Melanocyte of skin (primary cell): ENCODE results near the gene XNDC1N. TPM values are rescaled to one million over a fixed set of nuclear protein-coding genes. Genes with fewer than 3 reads are reported as not detected.

ENCODE experiments used
- total RNA-seq, 2 donors: library from RNA; depleted of rRNA; stranded (reverse); fragments of >200 nt; gene quantifications; 2 replicates each; pipeline ENCODE4 v1.2.3, GENCODE V29; 2012

XNDC1N gene
- 1 to 10 TPM; 2.8 to 4.3 TPM for total RNA-seq

DNA sequence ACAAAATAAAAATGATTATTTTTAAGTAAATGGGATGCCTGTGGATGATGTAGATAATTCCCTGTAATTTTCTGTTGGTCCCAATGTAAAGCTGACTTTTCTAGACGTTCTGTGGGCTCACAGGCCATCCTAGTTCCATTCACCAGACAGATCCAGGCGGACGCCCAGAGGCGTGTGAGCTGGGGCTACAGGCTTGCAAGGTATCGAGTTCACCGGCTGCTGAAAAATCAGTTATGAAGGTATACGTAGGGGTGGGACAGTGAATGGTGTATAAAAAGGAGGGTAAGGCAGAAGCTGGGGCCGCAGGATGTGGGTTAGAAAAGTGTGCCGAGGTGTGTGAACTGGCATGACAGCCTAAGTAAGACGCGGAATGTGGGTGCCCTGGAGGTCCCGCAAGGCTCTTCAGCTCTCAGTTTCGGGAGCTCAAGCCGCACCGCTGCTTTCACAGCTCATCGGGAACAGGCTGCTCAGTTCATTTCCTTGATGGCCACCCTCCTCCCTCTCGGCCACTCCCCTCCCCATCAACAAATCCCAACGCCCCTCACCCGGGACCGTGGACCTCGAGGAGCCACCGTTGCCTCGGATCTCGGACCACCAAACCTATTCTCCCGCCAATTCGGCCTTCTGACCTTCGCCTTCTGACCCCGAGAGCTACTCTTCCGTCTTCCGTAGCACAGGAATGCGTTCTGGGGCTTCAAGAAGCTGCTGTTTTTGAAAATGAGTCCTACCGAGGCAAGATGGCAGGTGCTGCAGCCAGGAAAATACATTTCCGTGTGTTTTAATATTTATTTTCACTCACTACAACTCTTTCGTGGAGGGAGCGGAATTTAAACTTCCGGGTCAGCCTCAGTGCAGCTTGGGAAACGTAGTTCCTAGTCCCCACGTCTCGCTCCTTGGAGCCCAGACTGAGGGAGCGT lies at the start of gene XNDC1N:
XNDC1N (minus strand) TSS at position 775 of the 917 bp plus-strand sequence. CDS start 5,241 bp downstream, outside the sequence.

DNA sequence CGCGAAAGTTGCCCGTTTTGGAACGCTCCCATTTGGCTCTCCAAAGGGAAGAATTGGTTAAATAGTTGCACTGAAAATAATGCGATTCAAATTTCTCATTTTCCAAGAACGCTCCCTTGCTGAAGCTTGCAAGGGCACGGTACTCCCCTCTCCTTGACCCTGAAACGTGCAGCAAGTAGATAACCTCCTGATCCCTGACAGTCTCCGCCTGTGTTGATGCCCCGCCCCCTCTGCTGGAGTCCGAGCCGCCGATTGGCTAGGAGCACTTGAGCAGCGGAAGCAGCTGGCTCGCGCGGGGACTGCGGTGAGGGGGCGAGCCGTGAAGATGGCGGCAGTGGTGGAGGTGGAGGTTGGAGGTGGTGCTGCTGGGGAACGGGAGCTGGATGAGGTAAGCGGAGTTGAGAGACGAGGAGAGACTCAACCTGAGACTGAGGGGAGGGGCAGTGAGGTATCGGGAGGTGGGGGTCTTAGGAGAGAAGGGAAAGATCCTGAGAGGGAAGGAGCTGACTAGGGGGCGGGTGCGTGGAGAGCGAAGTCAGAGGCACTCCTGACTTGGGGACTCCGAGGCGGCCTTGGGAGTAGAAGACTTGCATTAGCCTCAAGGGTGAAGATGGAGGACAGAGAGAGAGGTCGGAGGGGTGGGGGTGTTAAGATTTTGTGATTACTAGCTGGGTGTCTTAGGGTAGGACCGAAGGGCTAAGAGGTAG lies 496 bp upstream of the XNDC1N start, which contains the start of gene RNF121:
RNF121 (plus strand) TSS at position 310 of the 707 bp plus-strand sequence; CDS start at position 326, 16 bp downstream.

Other genes with a start within 250 kb of the XNDC1N start
- gene DEFB108B, start 95.4 kb downstream of the XNDC1N start, total RNA-seq = not detected
- not detected for gene DEFB131B, start 50.1 kb downstream of the XNDC1N start, total RNA-seq
- 10 to 100 TPM; 16.5 to 21.6 TPM for gene RNF121, start 452 bp upstream of the XNDC1N start, total RNA-seq
- gene IL18BP, start 70.3 kb upstream of the XNDC1N start, total RNA-seq = 1 to 10 TPM; 1.4 to 2.0 TPM
- gene NUMA1, start 151.9 kb upstream of the XNDC1N start, total RNA-seq = 100 to 1,000 TPM; 100 to 103 TPM
- gene LRRC51, start 152.3 kb upstream of the XNDC1N start, total RNA-seq = 1 to 10 TPM; 3.4 to 4.7 TPM
- 100 to 1,000 TPM; 131 to 157 TPM for gene LAMTOR1, start 174.7 kb upstream of the XNDC1N start, total RNA-seq
- gene TOMT, start 177.3 kb upstream of the XNDC1N start, total RNA-seq = under 1 TPM in 1 of 2 donors, not detected in 1; under 0.01 TPM
- gene ANAPC15, start 184.1 kb upstream of the XNDC1N start, total RNA-seq = 10 to 100 TPM; 20.0 to 38.3 TPM
- gene FOLR3, start 207.1 kb upstream of the XNDC1N start, total RNA-seq = not detected